Activated CD4-positive, alpha-beta T cell treated with anti-CD3 and anti-CD28 coated beads, Interleukin-2, amount 10 ng/mL, durations not matched to agents 7 days and 5 days (primary cell): ENCODE measurements around the gene MYOZ3. TPM values are rescaled to one million over a fixed set of nuclear protein-coding genes. Genes with fewer than 3 reads are reported as not detected.

Source experiments
- CTCF ChIA-PET: fragments of 350-600 bp; sonication (Branson Sonifier 250); formaldehyde crosslinking; loops from one replicate; lab custom pipeline; 2021; ENCODE audit warnings: antibody characterized with exemption; lab: Charles Lee
- POLR2A ChIA-PET: fragments of 350-600 bp; sonication (Branson Sonifier 250); formaldehyde crosslinking; loops from one replicate; lab custom pipeline; 2021; ENCODE audit warnings: antibody characterized with exemption; lab: Charles Lee
- DNase-seq: peaks from one replicate; pipeline ENCODE4 v3.0.0-alpha.2; 2020
- H3K27ac Mint-ChIP-seq: one replicate; pipeline ENCODE4 v1.8.0; 2021; ENCODE audit warnings: mild to moderate bottlenecking, moderate library complexity, mixed read lengths
- H3K27me3 Mint-ChIP-seq: one replicate; pipeline ENCODE4 v1.8.0; 2021; ENCODE audit warnings: mixed read lengths
- H3K36me3 Mint-ChIP-seq: one replicate; pipeline ENCODE4 v1.8.0; 2021; ENCODE audit warnings: low read depth, mixed read lengths
- H3K4me1 Mint-ChIP-seq: one replicate; pipeline ENCODE4 v1.8.0; 2021; ENCODE audit warnings: mixed read lengths
- H3K4me3 Mint-ChIP-seq: one replicate; pipeline ENCODE4 v1.8.0; 2021; ENCODE audit warnings: mild to moderate bottlenecking, moderate library complexity, mixed read lengths
- H3K9me3 Mint-ChIP-seq: one replicate; pipeline ENCODE4 v1.8.0; 2021; ENCODE audit warnings: mixed read lengths
- total RNA-seq, 2 experiments: library from RNA; stranded (reverse); gene quantifications; one replicate each; pipeline ENCODE4 v1.2.3, GENCODE V29; 2021

Gene MYOZ3
- total RNA-seq, 2 experiments from 2014 or later: 0.05 TPM; not detected in 1

GRCh38 chr5:150723845-150724244, 62.8 kb downstream of the MYOZ3 start:
- DNase-seq: no peak
- Mint-ChIP-seq H3K36me3 (peaks cover 49% of the 10 kb centered on the region), H3K4me1 (no peaks in the 10 kb centered on the region), H3K27me3 (no peaks in the 10 kb centered on the region), H3K9me3 (no peaks in the 10 kb centered on the region), H3K4me3 (no peak overlapping the region), H3K27ac (no peak overlapping the region)
- ChIA-PET POLR2A (no interaction called here), CTCF (interaction anchor here (1.7 kb wide), 1 partner anchor 23 kb away, joined by 5 read pairs; the partner anchor contains the start of gene RBM22)

Other genes starting within 250 kb of the MYOZ3 start
- 100 to 1,000 TPM; 462 to 507 TPM for gene CD74, start 248.3 kb upstream of the MYOZ3 start, total RNA-seq
- 1,000 to 10,000 TPM; 2,151 to 2,478 TPM for gene RPS14, start 211.5 kb upstream of the MYOZ3 start, total RNA-seq
- gene NDST1, start 153.1 kb upstream of the MYOZ3 start, total RNA-seq: under 1 TPM; 0.50 to 0.71 TPM
- gene SYNPO, start 20.6 kb upstream of the MYOZ3 start, total RNA-seq: under 1 TPM; 0.05 to 0.08 TPM
- gene RBM22, start 39.8 kb downstream of the MYOZ3 start, total RNA-seq: 10 to 100 TPM; 61.9 to 65.6 TPM
- gene DCTN4, start 97.8 kb downstream of the MYOZ3 start, total RNA-seq: 10 to 100 TPM; 38.7 to 45.6 TPM
- gene SMIM3, start 117.5 kb downstream of the MYOZ3 start, total RNA-seq: 1 to 10 TPM; 8.4 to 8.9 TPM
- gene IRGM, start 185.3 kb downstream of the MYOZ3 start, total RNA-seq: 1 to 10 TPM; 1.7 to 2.2 TPM
- 1 to 10 TPM; 1.9 to 2.2 TPM for gene ZNF300, start 243.7 kb downstream of the MYOZ3 start, total RNA-seq